Gastroesophageal sphincter (tissue), 3 donors: ENCODE data around the gene FRK.

Experiments
- CTCF ChIP-seq, 4 experiments: fragments of 200-600 bp in 2 of 4; fragments of 450-650 bp in 2 of 4; sonication (generic) in 1 of 4; IDR thresholded peaks; one replicate each; pipeline ENCODE4 v1.5.1; 2017 to 2019; ENCODE audit warnings: antibody characterized with exemption in 4 of 4, mild to moderate bottlenecking in 2 of 4, moderate library complexity in 2 of 4
- POLR2AphosphoS5 ChIP-seq: sonication (generic); formaldehyde crosslinking; IDR thresholded peaks from one replicate; pipeline ENCODE4 v1.6.1; 2017; ENCODE audit warnings: antibody characterized with exemption

GRCh38 chr6:116015561-116015960 lies 45.1 kb downstream of the FRK start:
- TF ChIP-seq CTCF (IDR thresholded peaks at IDR 0.05) (no peak), POLR2AphosphoS5 (no peak)
